Neural cell (in vitro differentiated cells): ENCODE data around the gene ENDOD1. TPM values are rescaled to one million over a fixed set of nuclear protein-coding genes. Genes with fewer than 3 reads are reported as not detected.

Source experiments
- H2AFZ ChIP-seq: fragments of 200-600, 300-800 bp; sonication (generic), shearing (Covaris generic); 2 replicates; pipeline ENCODE4 v1.6.0; 2014; ENCODE audit warnings: low read depth, mild to moderate bottlenecking, antibody characterized with exemption, low read length, moderate library complexity
- H3F3A ChIP-seq: fragments of 200-600 bp; shearing (Covaris generic); 2 replicates; pipeline ENCODE4 v1.6.1; 2016; ENCODE audit warnings: mild to moderate bottlenecking, moderate library complexity, mixed read lengths, antibody characterized with exemption, low read length; ENCODE audit not compliant: insufficient read depth, poor library complexity, severe bottlenecking
- H3K27ac ChIP-seq: fragments of 200-600, 300-800 bp; sonication (generic), shearing (Covaris generic); 2 replicates; pipeline ENCODE4 v1.5.1; 2014; ENCODE audit warnings: mild to moderate bottlenecking, low read length, moderate library complexity
- H3K27me3 ChIP-seq: fragments of 300-800, 200-600 bp; sonication (generic), shearing (Covaris generic); 2 replicates; pipeline ENCODE4 v1.6.0; 2014; ENCODE audit warnings: mild to moderate bottlenecking, low read depth, low read length, moderate library complexity; ENCODE audit not compliant: insufficient read depth
- H3K36me3 ChIP-seq: fragments of 300-800, 200-600 bp; sonication (generic), shearing (Covaris generic); 2 replicates; pipeline ENCODE4 v1.5.1; 2014; ENCODE audit warnings: mild to moderate bottlenecking, antibody characterized with exemption, low read length, moderate library complexity; ENCODE audit not compliant: insufficient read depth
- H3K4me2 ChIP-seq: fragments of 300-800, 200-600 bp; sonication (generic), shearing (Covaris generic); 2 replicates; pipeline ENCODE4 v1.6.0; 2014; ENCODE audit warnings: mild to moderate bottlenecking, low read length
- H3K4me3 ChIP-seq: fragments of 300-800, 200-600 bp; sonication (generic), shearing (Covaris generic); 2 replicates; pipeline ENCODE4 v1.5.1; 2014; ENCODE audit warnings: mild to moderate bottlenecking, low read length, moderate library complexity
- H3K79me2 ChIP-seq: fragments of 200-600 bp; shearing (Covaris generic); replicated peaks from 2 replicates; pipeline ENCODE4 v1.6.0; 2014; ENCODE audit warnings: mild to moderate bottlenecking, low read length, moderate library complexity; ENCODE audit not compliant: insufficient read depth
- H3K9ac ChIP-seq: fragments of 300-800, 200-600 bp; sonication (generic), shearing (Covaris generic); 2 replicates; pipeline ENCODE4 v1.6.1; 2016; ENCODE audit warnings: mild to moderate bottlenecking, low read length, mixed read lengths
- H3K9me2 ChIP-seq: fragments of 200-600 bp; shearing (Covaris generic); 2 replicates; pipeline ENCODE4 v1.6.1; 2016; ENCODE audit warnings: mild to moderate bottlenecking, low read length, mixed read lengths; ENCODE audit not compliant: insufficient read depth
- H3K9me3 ChIP-seq: fragments of 200-600, 300-800 bp; sonication (generic), shearing (Covaris generic); 2 replicates; pipeline ENCODE4 v1.6.1; 2016; ENCODE audit warnings: mild to moderate bottlenecking, mixed run types, low read length, moderate library complexity, mixed read lengths
- H4K20me1 ChIP-seq: fragments of 200-600 bp; shearing (Covaris generic); 2 replicates; pipeline ENCODE4 v1.6.1; 2016; ENCODE audit warnings: mild to moderate bottlenecking, mixed run types; ENCODE audit not compliant: insufficient read depth
- EP300 ChIP-seq: fragments of 450-650 bp; conservative IDR thresholded peaks from 2 replicates; pipeline ENCODE4 v1.6.1; 2014; ENCODE audit warnings: antibody characterized with exemption, mild to moderate bottlenecking, moderate library complexity; ENCODE audit not compliant: poor library complexity, severe bottlenecking
- EZH2 ChIP-seq: fragments of 200-600, 300-800 bp; shearing (Covaris generic), sonication (generic); IDR thresholded peaks from 2 replicates; pipeline ENCODE4 v1.6.1; 2014; ENCODE audit warnings: antibody characterized with exemption, low read length, borderline replicate concordance, mild to moderate bottlenecking; ENCODE audit not compliant: insufficient read depth, poor library complexity, severe bottlenecking
- MXI1 ChIP-seq: fragments of 450-650 bp; conservative IDR thresholded peaks from 2 replicates; pipeline ENCODE4 v1.6.1; 2014; ENCODE audit warnings: antibody characterized with exemption, mild to moderate bottlenecking; ENCODE audit not compliant: poor library complexity, severe bottlenecking
- POLR2AphosphoS5 ChIP-seq: IDR thresholded peaks from 2 replicates; pipeline ENCODE4 v1.6.1; 2012
- RAD21 ChIP-seq: fragments of 450-650 bp; conservative IDR thresholded peaks from 2 replicates; pipeline ENCODE4 v1.6.1; 2014; ENCODE audit warnings: antibody characterized with exemption, mild to moderate bottlenecking, moderate library complexity
- SMC3 ChIP-seq: fragments of 450-650 bp; conservative IDR thresholded peaks from 2 replicates; pipeline ENCODE4 v1.6.1; 2014; ENCODE audit warnings: antibody characterized with exemption, mild to moderate bottlenecking, moderate library complexity; ENCODE audit not compliant: poor library complexity
- TAF1 ChIP-seq: IDR thresholded peaks from 2 replicates; pipeline ENCODE4 v1.6.1; 2012; ENCODE audit warnings: low read depth
- polyA plus RNA-seq: library from polyadenylated mRNA; depleted of rRNA; stranded (reverse); fragments of >200 nt; gene quantifications from 2 replicates; pipeline ENCODE4 v1.2.3, GENCODE V29; 2014
- TF ChIP-seq, protein P1 (sequence below): fragments of 450-650 bp; IDR thresholded peaks from 2 replicates; pipeline ENCODE4 v1.5.1; 2014; ENCODE audit warnings: antibody characterized with exemption, mild to moderate bottlenecking, moderate library complexity; ENCODE audit not compliant: poor library complexity, severe bottlenecking
- TF ChIP-seq, protein P2 (sequence below): IDR thresholded peaks from 2 replicates; pipeline ENCODE4 v1.6.1; 2012; ENCODE audit warnings: borderline replicate concordance

Gene ENDOD1
- polyA plus RNA-seq, 1 donor from 2014 or later: 4.9 TPM

DNA sequence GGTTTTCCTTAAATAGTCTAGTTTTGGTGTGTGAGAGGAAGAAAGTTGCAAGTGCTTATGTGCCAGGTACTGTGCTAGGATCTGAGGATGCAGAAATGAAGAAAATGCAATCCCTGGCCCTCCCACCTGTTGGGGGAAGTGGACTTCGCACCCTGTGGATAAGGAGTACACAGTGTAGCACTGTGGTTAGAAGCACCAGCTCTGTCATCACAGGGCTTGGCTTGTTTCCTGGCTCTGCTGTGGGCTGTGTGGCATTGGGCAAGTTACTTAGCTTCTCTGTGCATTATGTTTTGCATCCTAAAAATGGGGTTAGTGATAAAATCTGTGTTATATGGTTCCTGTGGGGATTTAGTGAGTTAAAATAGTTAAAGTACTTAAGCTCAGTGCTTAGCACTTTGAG lies 68.2 kb downstream of the ENDOD1 start:
- H3K9ac ChIP-seq: no peak overlapping the region
- H3K9me3 ChIP-seq: no peaks in the 10 kb centered on the region
- no peak overlapping the region for H3K4me2 ChIP-seq
- no peaks in the 10 kb centered on the region for H3K79me2 ChIP-seq
- TF ChIP-seq EZH2: no peak
- TF ChIP-seq, protein P1, sequence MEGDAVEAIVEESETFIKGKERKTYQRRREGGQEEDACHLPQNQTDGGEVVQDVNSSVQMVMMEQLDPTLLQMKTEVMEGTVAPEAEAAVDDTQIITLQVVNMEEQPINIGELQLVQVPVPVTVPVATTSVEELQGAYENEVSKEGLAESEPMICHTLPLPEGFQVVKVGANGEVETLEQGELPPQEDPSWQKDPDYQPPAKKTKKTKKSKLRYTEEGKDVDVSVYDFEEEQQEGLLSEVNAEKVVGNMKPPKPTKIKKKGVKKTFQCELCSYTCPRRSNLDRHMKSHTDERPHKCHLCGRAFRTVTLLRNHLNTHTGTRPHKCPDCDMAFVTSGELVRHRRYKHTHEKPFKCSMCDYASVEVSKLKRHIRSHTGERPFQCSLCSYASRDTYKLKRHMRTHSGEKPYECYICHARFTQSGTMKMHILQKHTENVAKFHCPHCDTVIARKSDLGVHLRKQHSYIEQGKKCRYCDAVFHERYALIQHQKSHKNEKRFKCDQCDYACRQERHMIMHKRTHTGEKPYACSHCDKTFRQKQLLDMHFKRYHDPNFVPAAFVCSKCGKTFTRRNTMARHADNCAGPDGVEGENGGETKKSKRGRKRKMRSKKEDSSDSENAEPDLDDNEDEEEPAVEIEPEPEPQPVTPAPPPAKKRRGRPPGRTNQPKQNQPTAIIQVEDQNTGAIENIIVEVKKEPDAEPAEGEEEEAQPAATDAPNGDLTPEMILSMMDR: no peak
- TF ChIP-seq RAD21: no peak
- TF ChIP-seq, protein P2, sequence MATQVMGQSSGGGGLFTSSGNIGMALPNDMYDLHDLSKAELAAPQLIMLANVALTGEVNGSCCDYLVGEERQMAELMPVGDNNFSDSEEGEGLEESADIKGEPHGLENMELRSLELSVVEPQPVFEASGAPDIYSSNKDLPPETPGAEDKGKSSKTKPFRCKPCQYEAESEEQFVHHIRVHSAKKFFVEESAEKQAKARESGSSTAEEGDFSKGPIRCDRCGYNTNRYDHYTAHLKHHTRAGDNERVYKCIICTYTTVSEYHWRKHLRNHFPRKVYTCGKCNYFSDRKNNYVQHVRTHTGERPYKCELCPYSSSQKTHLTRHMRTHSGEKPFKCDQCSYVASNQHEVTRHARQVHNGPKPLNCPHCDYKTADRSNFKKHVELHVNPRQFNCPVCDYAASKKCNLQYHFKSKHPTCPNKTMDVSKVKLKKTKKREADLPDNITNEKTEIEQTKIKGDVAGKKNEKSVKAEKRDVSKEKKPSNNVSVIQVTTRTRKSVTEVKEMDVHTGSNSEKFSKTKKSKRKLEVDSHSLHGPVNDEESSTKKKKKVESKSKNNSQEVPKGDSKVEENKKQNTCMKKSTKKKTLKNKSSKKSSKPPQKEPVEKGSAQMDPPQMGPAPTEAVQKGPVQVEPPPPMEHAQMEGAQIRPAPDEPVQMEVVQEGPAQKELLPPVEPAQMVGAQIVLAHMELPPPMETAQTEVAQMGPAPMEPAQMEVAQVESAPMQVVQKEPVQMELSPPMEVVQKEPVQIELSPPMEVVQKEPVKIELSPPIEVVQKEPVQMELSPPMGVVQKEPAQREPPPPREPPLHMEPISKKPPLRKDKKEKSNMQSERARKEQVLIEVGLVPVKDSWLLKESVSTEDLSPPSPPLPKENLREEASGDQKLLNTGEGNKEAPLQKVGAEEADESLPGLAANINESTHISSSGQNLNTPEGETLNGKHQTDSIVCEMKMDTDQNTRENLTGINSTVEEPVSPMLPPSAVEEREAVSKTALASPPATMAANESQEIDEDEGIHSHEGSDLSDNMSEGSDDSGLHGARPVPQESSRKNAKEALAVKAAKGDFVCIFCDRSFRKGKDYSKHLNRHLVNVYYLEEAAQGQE: no peak
- TF ChIP-seq TAF1: no peak
- TF ChIP-seq EP300: no peak
- TF ChIP-seq POLR2AphosphoS5: no peak
- TF ChIP-seq MXI1: no peak
- no peak for TF ChIP-seq SMC3
- no peaks in the 10 kb centered on the region for H3K9me2 ChIP-seq
- H3K4me3 ChIP-seq: no peak overlapping the region
- H2AFZ ChIP-seq: no peak overlapping the region
- no peaks in the 10 kb centered on the region for H4K20me1 ChIP-seq
- H3F3A ChIP-seq: no peaks in the 10 kb centered on the region
- H3K27me3 ChIP-seq: no peaks in the 10 kb centered on the region
- H3K36me3 ChIP-seq: no peaks in the 10 kb centered on the region
- no peak overlapping the region for H3K27ac ChIP-seq

DNA sequence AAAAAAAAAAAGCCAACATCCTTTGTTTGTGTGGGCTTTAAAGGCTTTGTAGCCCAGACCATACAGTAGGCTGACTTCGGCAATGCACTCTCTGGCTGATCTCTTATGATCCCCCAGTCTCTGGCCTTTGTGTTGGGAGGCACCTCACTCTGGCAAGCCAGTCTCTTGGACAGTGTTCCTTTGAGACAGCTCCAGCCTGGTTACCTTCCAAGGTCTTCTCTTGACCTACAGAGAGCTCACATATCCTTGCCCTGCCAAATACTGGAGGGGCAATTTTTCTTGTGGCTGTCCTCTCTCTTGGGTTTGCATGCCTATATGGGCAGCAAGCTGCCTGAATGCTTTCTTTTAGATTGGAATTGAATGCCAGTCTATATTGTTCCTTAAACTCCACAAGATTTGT lies 71.6 kb downstream of the ENDOD1 start:
- no peaks in the 10 kb centered on the region for H3K79me2 ChIP-seq
- no peaks in the 10 kb centered on the region for H3F3A ChIP-seq
- H3K9ac ChIP-seq: no peak overlapping the region
- H3K36me3 ChIP-seq: no peaks in the 10 kb centered on the region
- no peak overlapping the region for H3K4me3 ChIP-seq
- no peak overlapping the region for H3K4me2 ChIP-seq
- H2AFZ ChIP-seq: no peak overlapping the region
- H3K9me3 ChIP-seq: no peaks in the 10 kb centered on the region
- H3K9me2 ChIP-seq: no peaks in the 10 kb centered on the region
- H3K27me3 ChIP-seq: no peaks in the 10 kb centered on the region
- no peaks in the 10 kb centered on the region for H4K20me1 ChIP-seq
- TF ChIP-seq RAD21: no peak
- TF ChIP-seq POLR2AphosphoS5: no peak
- TF ChIP-seq TAF1: no peak
- TF ChIP-seq, protein P1: no peak
- H3K27ac ChIP-seq: no peak overlapping the region
